H9 (cell line): ENCODE data around the gene MAST4. TPM values are rescaled to one million over a fixed set of nuclear protein-coding genes. Genes with fewer than 3 reads are reported as not detected.

Experiments used
- DNase-seq: peaks from one replicate; pipeline ENCODE4 v3.0.0-alpha.2; 2017
- H2AFZ ChIP-seq: one replicate; pipeline ENCODE4 v1.6.1; 2013; ENCODE audit warnings: mild to moderate bottlenecking, low read length, control low read depth, moderate library complexity
- H2AK5ac ChIP-seq: 2 replicates; pipeline ENCODE4 v1.6.1; 2013; ENCODE audit warnings: low read length, control low read depth, mixed read lengths; ENCODE audit not compliant: insufficient read length
- H2BK120ac ChIP-seq: one replicate; pipeline ENCODE4 v1.6.1; 2013; ENCODE audit warnings: low read depth, mild to moderate bottlenecking, low read length, control low read depth, inconsistent platforms; ENCODE audit not compliant: poor library complexity, severe bottlenecking
- H2BK12ac ChIP-seq: 2 replicates; pipeline ENCODE4 v1.6.1; 2013; ENCODE audit warnings: low read length, control low read depth, mixed read lengths, low read depth; ENCODE audit not compliant: insufficient read length
- H2BK15ac ChIP-seq: 2 replicates; pipeline ENCODE4 v1.6.1; 2013; ENCODE audit warnings: low read depth, low read length, control low read depth
- H2BK20ac ChIP-seq: one replicate; pipeline ENCODE4 v1.6.1; 2013; ENCODE audit warnings: low read depth, mild to moderate bottlenecking, low read length, control low read depth, inconsistent platforms; ENCODE audit not compliant: poor library complexity, severe bottlenecking
- H2BK5ac ChIP-seq: 2 replicates; pipeline ENCODE4 v1.6.1; 2013; ENCODE audit warnings: low read length, control low read depth, mixed read lengths; ENCODE audit not compliant: insufficient read length
- H3K14ac ChIP-seq: 2 replicates; pipeline ENCODE4 v1.6.1; 2013; ENCODE audit warnings: low read length, control low read depth; ENCODE audit not compliant: insufficient read depth
- H3K18ac ChIP-seq: 2 replicates; pipeline ENCODE4 v1.6.1; 2013; ENCODE audit warnings: low read depth, mild to moderate bottlenecking, mixed read lengths, low read length, control low read depth; ENCODE audit not compliant: insufficient read length
- H3K23ac ChIP-seq: 2 replicates; pipeline ENCODE4 v1.6.1; 2013; ENCODE audit warnings: low read length, control low read depth, mixed read lengths, low read depth; ENCODE audit not compliant: insufficient read length
- H3K23me2 ChIP-seq: 2 replicates; pipeline ENCODE4 v1.6.1; 2013; ENCODE audit warnings: low read depth, mild to moderate bottlenecking, mixed read lengths, low read length, control low read depth; ENCODE audit not compliant: insufficient read length, poor library complexity, severe bottlenecking
- H3K27ac ChIP-seq: 2 replicates; pipeline ENCODE4 v1.5.1; 2013; ENCODE audit warnings: low read length, control low read depth, mixed read lengths, low read depth; ENCODE audit not compliant: insufficient read length
- H3K27me3 ChIP-seq: 2 replicates; pipeline ENCODE4 v1.6.1; 2013; ENCODE audit warnings: low read length, control low read depth, inconsistent platforms; ENCODE audit not compliant: insufficient read depth
- H3K4ac ChIP-seq: 2 replicates; pipeline ENCODE4 v1.6.1; 2013; ENCODE audit warnings: low read depth, mild to moderate bottlenecking, control low read depth, inconsistent platforms, low read length, moderate library complexity
- H3K4me1 ChIP-seq: 2 replicates; pipeline ENCODE4 v1.6.1; 2013; ENCODE audit warnings: low read length, control low read depth, inconsistent platforms; ENCODE audit not compliant: insufficient read depth
- H3K4me2 ChIP-seq: 2 replicates; pipeline ENCODE4 v1.6.1; 2013; ENCODE audit warnings: low read length, control low read depth, mixed read lengths; ENCODE audit not compliant: insufficient read length, insufficient read depth
- H3K56ac ChIP-seq: 2 replicates; pipeline ENCODE4 v1.6.1; 2013; ENCODE audit warnings: low read depth, mild to moderate bottlenecking, mixed read lengths, low read length, control low read depth; ENCODE audit not compliant: insufficient read length
- H3K79me1 ChIP-seq: 2 replicates; pipeline ENCODE4 v1.6.1; 2013; ENCODE audit warnings: low read depth, mild to moderate bottlenecking, moderate library complexity, low read length, control low read depth, inconsistent platforms; ENCODE audit not compliant: insufficient read depth, poor library complexity, severe bottlenecking
- H3K79me2 ChIP-seq: 2 replicates; pipeline ENCODE4 v1.6.1; 2013; ENCODE audit warnings: low read length, control low read depth, inconsistent platforms; ENCODE audit not compliant: insufficient read depth
- H3K9ac ChIP-seq: 2 replicates; pipeline ENCODE4 v1.6.1; 2013; ENCODE audit warnings: low read length, control low read depth, mixed read lengths; ENCODE audit not compliant: insufficient read length; ENCODE audit errors: extremely low read depth
- H3K9me3 ChIP-seq: one replicate; pipeline ENCODE4 v1.6.1; 2013; ENCODE audit warnings: low read depth, low read length, inconsistent platforms; ENCODE audit not compliant: control insufficient read depth
- H3T11ph ChIP-seq: one replicate; pipeline ENCODE4 v1.6.1; 2013; ENCODE audit warnings: mild to moderate bottlenecking, low read length, control low read depth, inconsistent platforms
- H4K20me1 ChIP-seq: one replicate; pipeline ENCODE4 v1.6.1; 2013; ENCODE audit not compliant: control insufficient read depth, insufficient read length, insufficient read depth
- H4K5ac ChIP-seq: 2 replicates; pipeline ENCODE4 v1.6.1; 2013; ENCODE audit warnings: low read depth, mild to moderate bottlenecking, mixed read lengths, low read length, control low read depth; ENCODE audit not compliant: insufficient read length
- H4K8ac ChIP-seq: replicated peaks from 2 replicates; pipeline ENCODE4 v1.6.1; 2013; ENCODE audit warnings: low read length, control low read depth, mixed read lengths, low read depth; ENCODE audit not compliant: insufficient read length
- H4K91ac ChIP-seq: 2 replicates; pipeline ENCODE4 v1.6.1; 2013; ENCODE audit warnings: low read depth, mild to moderate bottlenecking, moderate library complexity, mixed read lengths, low read length, control low read depth; ENCODE audit not compliant: insufficient read length
- H3K27ac Mint-ChIP-seq, 3 experiments: 2 replicates in 2 of 3; 3 replicates in 1 of 3; pipeline ENCODE4 v1.8.0; 2020 to 2021; ENCODE audit warnings: mixed read lengths in 3 of 3, mild to moderate bottlenecking in 1 of 3, moderate library complexity in 1 of 3
- H3K27me3 Mint-ChIP-seq: 2 replicates; pipeline ENCODE4 v1.8.0; 2021; ENCODE audit warnings: low read depth, mild to moderate bottlenecking, moderate library complexity, mixed read lengths
- H3K36me3 Mint-ChIP-seq, 3 experiments: 2 replicates in 2 of 3; 3 replicates in 1 of 3; pipeline ENCODE4 v1.8.0; 2020 to 2021; ENCODE audit warnings: low read depth in 3 of 3, mixed read lengths in 3 of 3; ENCODE audit not compliant: insufficient read depth in 1 of 3
- H3K4me1 Mint-ChIP-seq, 2 experiments: 2 replicates each; pipeline ENCODE4 v1.8.0; 2020; ENCODE audit warnings: mixed read lengths in 2 of 2
- H3K4me3 Mint-ChIP-seq, 2 experiments: 2 replicates in 1 of 2; 3 replicates in 1 of 2; pipeline ENCODE4 v1.8.0; 2020 to 2021; ENCODE audit warnings: mild to moderate bottlenecking in 2 of 2, mixed read lengths in 2 of 2, moderate library complexity in 1 of 2
- H3K9me3 Mint-ChIP-seq, 2 experiments: 2 replicates in 1 of 2; 3 replicates in 1 of 2; pipeline ENCODE4 v1.8.0; 2020; ENCODE audit warnings: mild to moderate bottlenecking in 2 of 2, mixed read lengths in 2 of 2, moderate library complexity in 1 of 2
- CTCF ChIP-seq: fragments of 200-600 bp; sonication (generic); conservative IDR thresholded peaks from 3 replicates; pipeline ENCODE4 v1.8.0; 2021; ENCODE audit warnings: antibody characterized with exemption, mild to moderate bottlenecking
- WGBS: extraction: QIAGEN DNeasy Blood & Tissue Kit; methylation state at CpG from one replicate; pipeline ENCODE4 v1.1.7; 2013; ENCODE audit warnings: missing lambda C conversion rate, low lambda C conversion rate, mixed read lengths; ENCODE audit not compliant: insufficient read length; ENCODE audit errors: extremely low coverage; 5-methylcytosine and 5-hydroxymethylcytosine counted together
- total RNA-seq: library from RNA; stranded (reverse); gene quantifications from 2 replicates; pipeline ENCODE4 v1.2.1, GENCODE V29; 2021

MAST4 gene
- total RNA-seq, 1 experiment from 2014 or later = 3.7 TPM

GRCh38 chr5:67133217-67133616 lies 537.0 kb downstream of the MAST4 start:
- no peak overlapping the region for H3K27ac Mint-ChIP-seq
- H3K4me2 ChIP-seq = no peak overlapping the region
- no peak overlapping the region for H3K4ac ChIP-seq
- H2BK12ac ChIP-seq = no peak overlapping the region
- H2AFZ ChIP-seq = no peak overlapping the region
- H3K36me3 Mint-ChIP-seq = no peaks in the 10 kb centered on the region
- WGBS = no CpG with 5 or more reads among the region's 2 CpGs
- DNase-seq = no peak
- no peak overlapping the region for H3K56ac ChIP-seq
- no peaks in the 10 kb centered on the region for H3K79me2 ChIP-seq
- no peaks in the 10 kb centered on the region for H3K27me3 ChIP-seq
- no peaks in the 10 kb centered on the region for H3K4me1 ChIP-seq
- no peaks in the 10 kb centered on the region for H4K20me1 ChIP-seq
- no peak for TF ChIP-seq CTCF
- no peaks in the 10 kb centered on the region for H3K23me2 ChIP-seq
- no peak overlapping the region for H4K91ac ChIP-seq
- no peak overlapping the region for H2BK15ac ChIP-seq
- H2BK5ac ChIP-seq = no peak overlapping the region
- no peak overlapping the region for H3T11ph ChIP-seq
- H3K18ac ChIP-seq = no peak overlapping the region
- H4K8ac ChIP-seq = no peak overlapping the region
- no peak overlapping the region for H3K23ac ChIP-seq
- no peak overlapping the region for H3K14ac ChIP-seq
- H3K9ac ChIP-seq = no peak overlapping the region
- H3K27me3 Mint-ChIP-seq = no peaks in the 10 kb centered on the region
- H2AK5ac ChIP-seq = no peak overlapping the region
- H3K9me3 Mint-ChIP-seq = no peaks in the 10 kb centered on the region
- H3K9me3 ChIP-seq = no peaks in the 10 kb centered on the region
- no peak overlapping the region for H3K4me3 Mint-ChIP-seq
- H3K27ac ChIP-seq = no peak overlapping the region
- no peaks in the 10 kb centered on the region for H3K4me1 Mint-ChIP-seq
- H2BK20ac ChIP-seq = no peak overlapping the region
- H3K79me1 ChIP-seq = no peaks in the 10 kb centered on the region
- no peak overlapping the region for H2BK120ac ChIP-seq
- H4K5ac ChIP-seq = no peak overlapping the region
